ENCODE measurements around the gene PURA. TPM values are rescaled to one million over a fixed set of nuclear protein-coding genes. Genes with fewer than 3 reads are reported as not detected.

The PURA gene
- total and polyA plus RNA-seq, 11 donors = 5.6 to 30.9 (median 20.2) TPM

DNA sequence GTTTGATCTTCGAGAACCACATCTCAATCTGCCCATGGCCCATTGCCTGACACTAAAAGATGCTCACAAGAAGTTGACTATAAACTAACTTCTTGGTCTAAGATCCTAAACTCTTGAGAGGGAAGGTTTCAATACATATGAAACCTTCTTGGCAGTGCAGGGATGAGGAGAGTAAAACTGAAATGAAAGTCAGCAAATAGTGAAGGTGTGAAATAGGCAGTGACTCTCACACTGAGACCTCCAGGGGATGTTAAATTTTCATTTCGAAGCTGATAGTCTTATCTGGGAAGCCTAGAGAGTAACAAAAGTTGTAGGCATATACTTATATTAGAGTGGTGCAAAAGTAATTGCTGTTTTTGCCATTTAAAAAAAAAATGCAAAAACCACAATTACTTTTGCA lies 60.1 kb downstream of the PURA start:
- no peak for ATAC-seq
- intact Hi-C loops (cut with DNase I) = loop anchor here in 6 of 10 donors (1.0 to 5.0 kb wide), 7 partner anchors 67 to 183 kb away; partner anchors contain the start of gene HBEGF (in 3 of the 6)

GRCh38 chr5:140174465-140175366 lies 60.8 kb downstream of the PURA start, which contains the start of gene CYSTM1:
CYSTM1 (plus strand) TSS chr5:140175188; CDS start chr5:140194466, 19,278 bp downstream.
- Histone ChIP-seq H3K27ac (peak within 1 kb of the TSS; percentile 86 to 100 (median 98)), H3K9me3 (no peaks in the 10 kb centered on the region), H3K4me3 (peak within 1 kb of the TSS; percentile 78 to 100 (median 92)), H3K27me3 (no peaks in the 10 kb centered on the region), H3K36me3 (no peaks in the 10 kb centered on the region), H3K4me1 (peaks cover 0 to 42% (median 26%) of the 10 kb centered on the region in 12 donors)
- ATAC-seq = peak; percentile 89 to 96 (median 94)
- 2 to 10% (median 2%) methylated on average over 21 to 61 of the region's 61 CpGs for WGBS, 4 donors
- peak in 1 of 12 donors; percentile 15 for TF ChIP-seq CTCF (IDR thresholded peaks at IDR 0.05)
- TF ChIP-seq POLR2A (IDR thresholded peaks at IDR 0.05) = peak in 1 of 2 donors; percentile 91
- DNase-seq = peak; percentile 96 to 98 (median 98)
- intact Hi-C loops (cut with DNase I) = loop anchor here in 9 of 10 donors (1.0 to 5.0 kb wide), 9 partner anchors 63 to 182 kb away; partner anchors contain the start of gene HBEGF (in 4 of the 9)

More for the DNA sequence above, 60.1 kb downstream of the PURA start:
- 83 to 92% (median 86%) methylated on average over 2 of the region's 2 CpGs for WGBS, 4 donors
- H3K36me3 ChIP-seq = no peaks in the 10 kb centered on the region
- H3K9me3 ChIP-seq = no peaks in the 10 kb centered on the region
- H3K27me3 ChIP-seq = no peaks in the 10 kb centered on the region
- TF ChIP-seq CTCF (IDR thresholded peaks at IDR 0.05) (no peak), POLR2A (IDR thresholded peaks at IDR 0.05) (no peak)
- peak overlapping the region in 5 of 12 donors; percentile 95 to 100 (median 98) for H3K27ac ChIP-seq
- peaks cover 0 to 42% (median 26%) of the 10 kb centered on the region in 12 donors for H3K4me1 ChIP-seq
- H3K4me3 ChIP-seq = peak overlapping the region in 1 of 12 donors; percentile 95
- no peak for DNase-seq

Other genes with a start within 250 kb of the PURA start
- gene NRG2, start 70.8 kb upstream of the PURA start, total RNA-seq = 1 to 10 TPM; 1.9 to 4.8 (median 3.4) TPM
- 1 to 10 TPM in 1 of 2 donors, under 1 TPM in 1; 0.72 to 3.8 TPM for gene NRG2, start 70.8 kb upstream of the PURA start, polyA plus RNA-seq
- 10 to 100 TPM in 7 of 9 donors, 1 to 10 TPM in 2; 9.8 to 18.3 (median 10.6) TPM for gene IGIP, start 11.8 kb downstream of the PURA start, total RNA-seq
- 1 to 10 TPM; 5.8 to 6.9 TPM for gene IGIP, start 11.8 kb downstream of the PURA start, polyA plus RNA-seq
- gene CYSTM1, start 61.1 kb downstream of the PURA start, total RNA-seq = 100 to 1,000 TPM in 3 of 9 donors, 10 to 100 TPM in 6; 58.1 to 222 (median 94.5) TPM
- 100 to 1,000 TPM in 1 of 2 donors, 10 to 100 TPM in 1; 82.0 to 238 TPM for gene CYSTM1, start 61.1 kb downstream of the PURA start, polyA plus RNA-seq
- gene PFDN1, start 189.0 kb downstream of the PURA start, total RNA-seq = 100 to 1,000 TPM in 1 of 9 donors, 10 to 100 TPM in 8; 53.8 to 130 (median 72.3) TPM
- gene PFDN1, start 189.0 kb downstream of the PURA start, polyA plus RNA-seq = 100 to 1,000 TPM in 1 of 2 donors, 10 to 100 TPM in 1; 93.8 to 140 TPM
- gene HBEGF, start 232.5 kb downstream of the PURA start, total RNA-seq = 10 to 100 TPM; 23.6 to 60.1 (median 34.9) TPM
- gene HBEGF, start 232.5 kb downstream of the PURA start, polyA plus RNA-seq = 10 to 100 TPM; 18.2 to 50.7 TPM
- gene SLC4A9, start 246.1 kb downstream of the PURA start, total RNA-seq = under 1 TPM in 4 of 9 donors, not detected in 5; 0.08 to 0.20 (median 0.15) TPM
- gene SLC4A9, start 246.1 kb downstream of the PURA start, polyA plus RNA-seq = under 1 TPM in 1 of 2 donors, not detected in 1; 0.08 TPM